Mesothelial cell of epicardium (in vitro differentiated cells): ENCODE results near the gene GRB10. TPM values are rescaled to one million over a fixed set of nuclear protein-coding genes. Genes with fewer than 3 reads are reported as not detected.
"Not testable (repeated sequence)": the region's sequence is repeated elsewhere in the genome, so short reads cannot be mapped to it uniquely, and the experiment has no call there.

Experiments used
- DNase-seq, 2 experiments: peaks; one replicate each; pipeline ENCODE4 v3.0.0; 2021; ENCODE audit warnings: low spot score in 2 of 2; ENCODE audit not compliant: unreplicated experiment in 2 of 2
- H3K27ac Mint-ChIP-seq: 2 replicates; pipeline ENCODE4 v1.8.0; 2021; ENCODE audit warnings: mixed read lengths
- H3K27me3 Mint-ChIP-seq: 2 replicates; pipeline ENCODE4 v1.8.0; 2021; ENCODE audit warnings: low read depth, mixed read lengths
- H3K36me3 Mint-ChIP-seq: 2 replicates; pipeline ENCODE4 v1.8.0; 2021; ENCODE audit warnings: mixed read lengths
- H3K4me1 Mint-ChIP-seq: 2 replicates; pipeline ENCODE4 v1.8.0; 2021; ENCODE audit warnings: mixed read lengths
- H3K4me3 Mint-ChIP-seq: 2 replicates; pipeline ENCODE4 v1.8.0; 2021; ENCODE audit warnings: mild to moderate bottlenecking, moderate library complexity, mixed read lengths
- H3K9me3 Mint-ChIP-seq: 2 replicates; pipeline ENCODE4 v1.8.0; 2021; ENCODE audit warnings: mixed read lengths
- total RNA-seq: library from RNA; stranded (reverse); gene quantifications from 3 replicates; pipeline ENCODE4 v1.2.1, GENCODE V29; 2021
- TF ChIP-seq, protein P1 (sequence below): fragments of 200-600 bp; sonication (generic); IDR thresholded peaks from one replicate; pipeline ENCODE4 v1.5.0; 2021; ENCODE audit warnings: antibody characterized with exemption; ENCODE audit not compliant: unreplicated experiment

GRB10 gene
- total RNA-seq, 1 donor from 2014 or later = 59.2 TPM

DNA sequence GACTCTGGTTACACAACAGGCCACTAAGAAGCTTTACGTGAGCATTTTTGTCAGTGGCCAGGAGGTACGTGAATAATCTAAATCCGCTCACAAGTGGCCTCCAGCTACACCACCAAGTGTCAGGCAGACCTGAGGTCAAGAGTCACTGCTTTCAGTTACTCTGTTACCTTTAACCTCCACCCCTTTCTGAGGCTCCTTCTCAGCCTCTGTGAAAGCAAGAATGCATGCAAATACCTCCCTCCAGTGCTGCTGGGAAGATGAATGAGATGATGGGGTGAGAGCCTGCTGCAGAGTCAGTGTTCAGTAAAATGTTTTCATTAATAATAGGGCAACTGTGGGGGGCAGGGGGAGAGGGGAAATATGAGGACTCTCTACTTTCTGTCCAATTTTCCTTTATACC lies 228.7 kb downstream of the GRB10 start:
- TF ChIP-seq, protein P1, sequence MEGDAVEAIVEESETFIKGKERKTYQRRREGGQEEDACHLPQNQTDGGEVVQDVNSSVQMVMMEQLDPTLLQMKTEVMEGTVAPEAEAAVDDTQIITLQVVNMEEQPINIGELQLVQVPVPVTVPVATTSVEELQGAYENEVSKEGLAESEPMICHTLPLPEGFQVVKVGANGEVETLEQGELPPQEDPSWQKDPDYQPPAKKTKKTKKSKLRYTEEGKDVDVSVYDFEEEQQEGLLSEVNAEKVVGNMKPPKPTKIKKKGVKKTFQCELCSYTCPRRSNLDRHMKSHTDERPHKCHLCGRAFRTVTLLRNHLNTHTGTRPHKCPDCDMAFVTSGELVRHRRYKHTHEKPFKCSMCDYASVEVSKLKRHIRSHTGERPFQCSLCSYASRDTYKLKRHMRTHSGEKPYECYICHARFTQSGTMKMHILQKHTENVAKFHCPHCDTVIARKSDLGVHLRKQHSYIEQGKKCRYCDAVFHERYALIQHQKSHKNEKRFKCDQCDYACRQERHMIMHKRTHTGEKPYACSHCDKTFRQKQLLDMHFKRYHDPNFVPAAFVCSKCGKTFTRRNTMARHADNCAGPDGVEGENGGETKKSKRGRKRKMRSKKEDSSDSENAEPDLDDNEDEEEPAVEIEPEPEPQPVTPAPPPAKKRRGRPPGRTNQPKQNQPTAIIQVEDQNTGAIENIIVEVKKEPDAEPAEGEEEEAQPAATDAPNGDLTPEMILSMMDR = no peak
- no peak overlapping the region for H3K4me3 Mint-ChIP-seq
- H3K4me1 Mint-ChIP-seq = no peaks in the 10 kb centered on the region
- no peaks in the 10 kb centered on the region for H3K36me3 Mint-ChIP-seq
- DNase-seq = no peak
- H3K27me3 Mint-ChIP-seq = peaks cover 16% of the 10 kb centered on the region
- H3K27ac Mint-ChIP-seq = no peak overlapping the region
- H3K9me3 Mint-ChIP-seq = no peaks in the 10 kb centered on the region

DNA sequence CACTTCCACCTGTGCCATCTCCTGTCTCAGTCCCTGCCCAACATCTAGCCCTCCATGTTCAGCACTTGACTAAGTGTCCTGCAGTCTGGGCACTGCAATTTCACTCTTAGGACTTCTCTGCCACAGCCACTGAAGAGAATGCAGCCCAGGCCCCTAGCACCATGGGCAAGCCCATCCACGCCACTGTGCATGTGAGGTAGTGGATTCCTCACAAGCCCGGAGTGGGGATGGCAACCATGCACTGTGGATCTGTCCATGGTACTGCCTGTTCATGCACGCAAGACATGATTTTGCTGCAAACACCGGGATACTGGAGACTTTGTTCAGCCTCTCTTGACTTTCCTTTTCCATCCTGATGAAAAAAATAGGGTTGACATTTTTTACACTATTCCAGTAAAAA lies 229.8 kb downstream of the GRB10 start:
- no peak overlapping the region for H3K27ac Mint-ChIP-seq
- H3K27me3 Mint-ChIP-seq = peaks cover 13% of the 10 kb centered on the region
- no peaks in the 10 kb centered on the region for H3K36me3 Mint-ChIP-seq
- peak in 1 of 2 experiments; percentile 69 for DNase-seq
- H3K4me1 Mint-ChIP-seq = no peaks in the 10 kb centered on the region
- TF ChIP-seq, protein P1 = no peak
- no peak overlapping the region for H3K4me3 Mint-ChIP-seq
- H3K9me3 Mint-ChIP-seq = no peaks in the 10 kb centered on the region

DNA sequence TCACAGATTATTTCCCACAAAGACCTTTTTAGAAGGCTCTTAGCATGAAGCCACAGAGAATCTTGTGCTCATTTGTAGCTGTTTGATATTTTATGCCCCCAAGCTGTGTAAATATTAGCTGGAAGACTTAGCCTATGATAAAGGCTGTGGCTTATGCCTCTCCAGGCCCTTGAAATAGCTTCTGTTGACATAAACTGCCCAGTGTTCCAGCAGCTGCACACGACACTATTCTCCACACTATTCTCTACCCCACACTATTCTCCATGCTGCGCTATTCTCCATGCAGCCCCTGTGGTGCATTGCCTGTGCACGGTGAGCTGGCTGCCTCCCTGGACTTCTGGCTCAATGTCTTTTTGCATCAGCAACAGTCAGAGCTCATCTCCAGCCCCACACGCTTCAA lies 230.6 kb downstream of the GRB10 start:
- H3K4me3 Mint-ChIP-seq = no peak overlapping the region
- DNase-seq = no peak
- no peak overlapping the region for H3K27ac Mint-ChIP-seq
- H3K4me1 Mint-ChIP-seq = no peaks in the 10 kb centered on the region
- TF ChIP-seq, protein P1 = no peak
- H3K27me3 Mint-ChIP-seq = peaks cover 10% of the 10 kb centered on the region
- no peaks in the 10 kb centered on the region for H3K9me3 Mint-ChIP-seq
- no peaks in the 10 kb centered on the region for H3K36me3 Mint-ChIP-seq

DNA sequence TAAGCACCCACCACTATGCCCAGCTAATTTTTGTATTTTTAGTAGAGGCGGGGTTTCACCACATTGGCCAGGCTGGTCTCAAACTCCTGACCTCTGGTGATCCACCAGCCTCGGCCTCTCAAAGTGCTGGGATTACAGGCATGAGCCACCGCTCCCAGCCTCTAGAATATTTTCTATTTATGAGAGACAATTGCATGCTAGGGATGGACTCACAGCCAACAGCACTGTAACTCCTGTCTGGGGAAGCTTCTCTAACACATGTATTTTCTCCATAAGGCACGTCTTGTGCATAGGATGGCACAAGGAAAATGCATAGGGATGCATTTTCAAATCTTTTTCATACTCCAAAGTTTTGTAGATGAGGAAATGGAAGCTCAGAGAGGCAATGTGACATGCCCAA lies 237.1 kb downstream of the GRB10 start:
- H3K36me3 Mint-ChIP-seq, H3K4me3 Mint-ChIP-seq, H3K9me3 Mint-ChIP-seq, H3K27ac Mint-ChIP-seq, H3K27me3 Mint-ChIP-seq, DNase-seq, H3K4me1 Mint-ChIP-seq: not testable (repeated sequence)

DNA sequence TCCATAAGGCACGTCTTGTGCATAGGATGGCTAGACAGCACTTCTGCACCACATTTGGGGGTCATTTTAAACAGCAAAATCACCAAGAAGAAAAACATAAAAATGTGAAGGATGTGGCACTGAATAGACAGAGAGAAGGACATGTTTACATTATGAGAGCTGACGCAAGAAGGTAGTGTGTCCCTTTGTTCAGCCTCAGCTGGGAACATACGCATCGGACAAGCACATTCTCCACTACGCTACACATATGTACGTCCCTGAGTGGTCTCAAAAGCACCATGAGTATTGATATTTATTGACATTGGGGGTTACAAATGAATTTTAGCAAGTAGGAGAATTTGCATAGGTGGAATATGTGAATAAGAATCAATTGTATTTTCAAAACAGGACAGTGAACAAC lies 237.7 kb downstream of the GRB10 start:
- H3K9me3 Mint-ChIP-seq = no peaks in the 10 kb centered on the region
- H3K36me3 Mint-ChIP-seq = no peaks in the 10 kb centered on the region
- no peak overlapping the region for H3K4me3 Mint-ChIP-seq
- no peaks in the 10 kb centered on the region for H3K27me3 Mint-ChIP-seq
- H3K27ac Mint-ChIP-seq = no peak overlapping the region
- TF ChIP-seq, protein P1 = no peak
- H3K4me1 Mint-ChIP-seq = no peaks in the 10 kb centered on the region
- no peak for DNase-seq

DNA sequence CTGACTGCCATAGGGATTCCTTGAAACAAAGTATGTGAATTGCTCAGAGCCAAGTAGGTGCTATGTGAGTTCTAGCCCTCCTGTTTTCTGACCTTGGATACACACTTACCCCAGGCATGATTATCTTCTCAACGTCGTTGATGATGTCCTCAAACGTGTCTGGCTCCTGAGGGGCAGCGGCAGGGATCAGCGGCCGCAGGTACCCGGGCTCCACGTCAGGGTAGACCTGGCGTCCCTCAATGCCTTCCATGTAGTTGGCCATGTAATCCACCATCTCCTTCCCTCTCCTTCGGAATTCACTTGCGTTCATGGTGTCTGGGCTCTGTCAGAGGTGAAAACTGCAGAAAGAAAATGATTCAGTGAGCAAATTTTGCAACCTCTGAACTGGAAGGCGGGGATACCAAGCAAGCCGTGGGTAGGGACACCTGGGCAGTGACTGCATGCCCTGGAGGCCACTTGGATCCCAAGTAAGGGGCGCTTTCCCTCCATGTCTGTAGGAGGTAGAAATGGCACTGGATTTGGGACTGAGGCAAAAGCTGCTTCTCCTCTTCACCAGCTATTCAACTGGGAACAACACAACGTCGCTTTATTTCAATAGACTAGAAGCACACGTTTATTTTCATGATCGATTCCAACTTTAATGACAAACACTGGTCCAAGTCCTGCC lies 238.8 kb downstream of the GRB10 start:
- TF ChIP-seq, protein P1 = no peak
- H3K4me1 Mint-ChIP-seq = no peaks in the 10 kb centered on the region
- DNase-seq = no peak
- no peak overlapping the region for H3K27ac Mint-ChIP-seq
- H3K27me3 Mint-ChIP-seq = no peaks in the 10 kb centered on the region
- H3K4me3 Mint-ChIP-seq = no peak overlapping the region
- H3K9me3 Mint-ChIP-seq = no peaks in the 10 kb centered on the region
- no peaks in the 10 kb centered on the region for H3K36me3 Mint-ChIP-seq
